Right lobe of liver (tissue), 4 donors: ENCODE measurements around the gene NR5A2.

Source experiments
- POLR2A ChIP-seq: fragments of 450-650 bp; IDR thresholded peaks from one replicate; pipeline ENCODE4 v1.6.1; 2017; ENCODE audit warnings: antibody characterized with exemption, mild to moderate bottlenecking
- TF ChIP-seq, protein P1 (sequence below), 4 donors: fragments of 200-600 bp in 3 of 4; fragments of 450-650 bp in 1 of 4; IDR thresholded peaks; one replicate each; pipeline versions ENCODE4 v1.5.1 to v1.8.0; 2016 to 2022; ENCODE audit warnings: antibody characterized with exemption in 4 of 4, mild to moderate bottlenecking in 2 of 4
- donor health status: DM: no; HTN: no; CAD: no.
- donor health status: DM: no; HTN: no; CAD: no.
- donor health status: DM: no; HTN: yes; CAD: no.

DNA sequence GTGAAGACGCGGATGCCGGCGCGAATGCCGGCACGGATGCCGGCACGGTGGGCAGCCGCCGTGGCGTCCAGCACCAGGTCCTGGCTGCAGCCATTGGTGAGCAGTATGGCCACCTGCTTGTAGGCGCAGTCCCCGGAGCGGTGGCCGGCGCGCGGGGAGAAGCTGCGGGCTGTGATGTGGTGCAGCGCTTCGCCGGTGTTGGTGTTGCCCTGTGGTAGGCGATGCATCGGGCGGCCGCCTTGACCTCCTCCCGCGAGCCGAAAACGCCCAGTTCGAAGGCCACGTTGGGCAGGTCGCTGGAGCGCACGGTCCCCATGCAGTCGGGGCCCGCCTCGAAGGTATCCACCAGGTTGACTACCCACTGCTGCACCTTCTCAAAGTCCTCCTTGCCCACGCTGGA, 120.2 kb downstream of the NR5A2 start:
- TF ChIP-seq, protein P1, sequence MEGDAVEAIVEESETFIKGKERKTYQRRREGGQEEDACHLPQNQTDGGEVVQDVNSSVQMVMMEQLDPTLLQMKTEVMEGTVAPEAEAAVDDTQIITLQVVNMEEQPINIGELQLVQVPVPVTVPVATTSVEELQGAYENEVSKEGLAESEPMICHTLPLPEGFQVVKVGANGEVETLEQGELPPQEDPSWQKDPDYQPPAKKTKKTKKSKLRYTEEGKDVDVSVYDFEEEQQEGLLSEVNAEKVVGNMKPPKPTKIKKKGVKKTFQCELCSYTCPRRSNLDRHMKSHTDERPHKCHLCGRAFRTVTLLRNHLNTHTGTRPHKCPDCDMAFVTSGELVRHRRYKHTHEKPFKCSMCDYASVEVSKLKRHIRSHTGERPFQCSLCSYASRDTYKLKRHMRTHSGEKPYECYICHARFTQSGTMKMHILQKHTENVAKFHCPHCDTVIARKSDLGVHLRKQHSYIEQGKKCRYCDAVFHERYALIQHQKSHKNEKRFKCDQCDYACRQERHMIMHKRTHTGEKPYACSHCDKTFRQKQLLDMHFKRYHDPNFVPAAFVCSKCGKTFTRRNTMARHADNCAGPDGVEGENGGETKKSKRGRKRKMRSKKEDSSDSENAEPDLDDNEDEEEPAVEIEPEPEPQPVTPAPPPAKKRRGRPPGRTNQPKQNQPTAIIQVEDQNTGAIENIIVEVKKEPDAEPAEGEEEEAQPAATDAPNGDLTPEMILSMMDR (IDR thresholded peaks at IDR 0.05): no peak
- no peak for TF ChIP-seq POLR2A
